Measurements from ENCODE around the gene CYP3A5. TPM values are rescaled to one million over a fixed set of nuclear protein-coding genes. Genes with fewer than 3 reads are reported as not detected.
"Not testable (repeated sequence)": the region's sequence is repeated elsewhere in the genome, so short reads cannot be mapped to it uniquely, and the experiment has no call there.

The CYP3A5 gene
- total and polyA plus RNA-seq, 11 donors: 0.06 to 0.52 (median 0.23) TPM; not detected in 6

DNA sequence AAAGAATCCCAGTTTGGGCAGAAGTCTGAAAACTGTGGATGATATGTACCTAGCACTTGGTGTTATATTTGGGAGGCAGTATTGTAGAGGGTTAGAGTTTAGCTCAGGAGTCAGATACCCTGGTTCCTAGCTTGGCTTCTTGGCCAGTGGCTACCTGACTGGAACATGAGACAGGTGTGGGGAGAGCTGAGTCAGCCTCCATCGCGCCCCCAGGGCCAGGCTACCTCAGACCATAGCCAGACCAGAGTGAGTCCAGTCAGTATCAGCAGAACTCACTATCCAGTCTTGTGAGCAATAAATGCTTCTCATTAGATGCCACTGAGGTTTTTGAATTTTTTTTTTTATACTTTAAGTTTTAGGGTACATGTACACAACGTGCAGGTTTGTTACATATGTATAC lies 26.0 kb downstream of the CYP3A5 start:
- intact Hi-C loops (cut with DNase I): no loop called here
- no peaks in the 10 kb centered on the region for H3K4me1 ChIP-seq
- peaks cover 0 to 6% (median 0%) of the 10 kb centered on the region in 9 donors for H3K36me3 ChIP-seq
- ATAC-seq (no peak), DNase-seq (no peak)
- peaks cover 0 to 8% (median 0%) of the 10 kb centered on the region in 12 donors for H3K9me3 ChIP-seq
- 92 to 98% (median 95%) methylated on average over 3 of the region's 3 CpGs for WGBS, 4 donors
- H3K4me3 ChIP-seq: no peak overlapping the region
- no peak overlapping the region for H3K27ac ChIP-seq
- no peaks in the 10 kb centered on the region for H3K27me3 ChIP-seq
- TF ChIP-seq POLR2A (IDR thresholded peaks at IDR 0.05): no peak
- TF ChIP-seq, protein P1, sequence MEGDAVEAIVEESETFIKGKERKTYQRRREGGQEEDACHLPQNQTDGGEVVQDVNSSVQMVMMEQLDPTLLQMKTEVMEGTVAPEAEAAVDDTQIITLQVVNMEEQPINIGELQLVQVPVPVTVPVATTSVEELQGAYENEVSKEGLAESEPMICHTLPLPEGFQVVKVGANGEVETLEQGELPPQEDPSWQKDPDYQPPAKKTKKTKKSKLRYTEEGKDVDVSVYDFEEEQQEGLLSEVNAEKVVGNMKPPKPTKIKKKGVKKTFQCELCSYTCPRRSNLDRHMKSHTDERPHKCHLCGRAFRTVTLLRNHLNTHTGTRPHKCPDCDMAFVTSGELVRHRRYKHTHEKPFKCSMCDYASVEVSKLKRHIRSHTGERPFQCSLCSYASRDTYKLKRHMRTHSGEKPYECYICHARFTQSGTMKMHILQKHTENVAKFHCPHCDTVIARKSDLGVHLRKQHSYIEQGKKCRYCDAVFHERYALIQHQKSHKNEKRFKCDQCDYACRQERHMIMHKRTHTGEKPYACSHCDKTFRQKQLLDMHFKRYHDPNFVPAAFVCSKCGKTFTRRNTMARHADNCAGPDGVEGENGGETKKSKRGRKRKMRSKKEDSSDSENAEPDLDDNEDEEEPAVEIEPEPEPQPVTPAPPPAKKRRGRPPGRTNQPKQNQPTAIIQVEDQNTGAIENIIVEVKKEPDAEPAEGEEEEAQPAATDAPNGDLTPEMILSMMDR (IDR thresholded peaks at IDR 0.05): no peak

DNA sequence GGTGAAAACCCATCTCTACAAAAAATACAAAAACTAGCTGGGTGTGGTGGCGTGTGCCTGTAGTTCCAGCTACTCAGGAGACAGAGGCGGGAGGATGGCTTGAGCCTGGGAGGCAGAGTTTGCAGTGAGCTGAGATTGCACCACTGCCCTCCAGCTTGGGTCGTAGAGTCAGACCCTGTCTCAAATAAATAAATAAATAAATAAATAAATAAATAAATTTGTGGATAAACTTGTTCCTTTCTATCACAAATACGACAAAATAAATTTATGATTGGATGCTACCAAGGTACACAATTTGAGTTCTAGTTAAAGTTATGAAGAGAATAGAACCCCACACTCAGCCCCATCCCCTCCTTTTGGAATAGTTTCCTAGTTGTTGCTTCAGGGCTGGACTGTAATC lies 26.5 kb downstream of the CYP3A5 start:
- intact Hi-C loops (cut with DNase I): not testable (repeated sequence)

DNA sequence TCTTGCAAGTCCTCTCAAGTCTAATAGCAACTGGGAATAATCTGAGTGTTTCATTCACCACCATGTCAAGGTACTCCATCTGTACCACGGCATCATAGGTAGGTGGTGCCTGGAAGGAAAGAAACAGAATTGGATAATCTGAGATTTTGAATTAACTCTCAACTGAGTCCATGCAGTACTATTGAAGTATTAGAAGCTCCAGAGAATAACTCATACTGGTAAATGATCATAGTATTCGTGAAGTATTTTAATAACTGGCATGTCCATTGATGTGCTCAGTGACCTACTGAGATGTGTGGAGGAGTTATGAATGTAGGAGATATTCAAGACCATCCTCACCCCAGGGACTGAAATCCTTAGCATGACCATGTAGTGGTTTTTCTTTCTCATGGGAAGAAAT lies 27.1 kb downstream of the CYP3A5 start:
- no peak for ATAC-seq
- intact Hi-C loops (cut with DNase I): no loop called here

More for the DNA sequence above, 26.5 kb downstream of the CYP3A5 start:
- H3K27me3 ChIP-seq, ATAC-seq, H3K27ac ChIP-seq, H3K4me1 ChIP-seq, H3K36me3 ChIP-seq, H3K4me3 ChIP-seq, H3K9me3 ChIP-seq, DNase-seq: not testable (repeated sequence)
- 94 to 98% (median 97%) methylated on average over 4 of the region's 4 CpGs for WGBS, 4 donors

DNA sequence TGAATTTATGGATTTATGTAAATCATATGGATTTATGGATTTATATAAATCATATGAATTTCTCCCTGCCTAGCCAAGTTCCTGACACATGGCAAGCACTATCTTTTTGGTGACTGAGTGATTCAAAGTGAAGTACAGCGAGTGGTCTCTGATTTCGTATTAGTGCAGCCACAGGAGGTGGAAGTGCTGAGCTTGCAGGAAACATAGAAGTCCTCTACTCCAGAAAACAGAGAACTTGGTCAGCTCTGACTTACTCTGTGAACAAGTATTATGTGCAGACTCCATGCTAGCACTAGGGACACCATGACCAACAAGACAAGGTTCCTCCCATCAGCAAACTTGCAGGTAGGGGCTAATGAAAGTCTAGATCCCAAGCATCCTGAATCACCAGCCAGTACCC lies 28.5 kb downstream of the CYP3A5 start:
- no peak for TF ChIP-seq POLR2A (IDR thresholded peaks at IDR 0.05)
- TF ChIP-seq, protein P1 (IDR thresholded peaks at IDR 0.05): no peak

More for the DNA sequence above, 27.1 kb downstream of the CYP3A5 start:
- H3K27me3 ChIP-seq: no peaks in the 10 kb centered on the region
- TF ChIP-seq, protein P1 (IDR thresholded peaks at IDR 0.05): no peak
- no peak for TF ChIP-seq POLR2A (IDR thresholded peaks at IDR 0.05)
- no peak for DNase-seq
- no peak overlapping the region for H3K27ac ChIP-seq
- peaks cover 0 to 6% (median 0%) of the 10 kb centered on the region in 9 donors for H3K36me3 ChIP-seq
- no peaks in the 10 kb centered on the region for H3K4me1 ChIP-seq
- WGBS, 4 donors: 91 to 99% (median 95%) methylated on average over 2 of the region's 2 CpGs
- no peak overlapping the region for H3K4me3 ChIP-seq
- peaks cover 0 to 8% (median 0%) of the 10 kb centered on the region in 12 donors for H3K9me3 ChIP-seq

DNA sequence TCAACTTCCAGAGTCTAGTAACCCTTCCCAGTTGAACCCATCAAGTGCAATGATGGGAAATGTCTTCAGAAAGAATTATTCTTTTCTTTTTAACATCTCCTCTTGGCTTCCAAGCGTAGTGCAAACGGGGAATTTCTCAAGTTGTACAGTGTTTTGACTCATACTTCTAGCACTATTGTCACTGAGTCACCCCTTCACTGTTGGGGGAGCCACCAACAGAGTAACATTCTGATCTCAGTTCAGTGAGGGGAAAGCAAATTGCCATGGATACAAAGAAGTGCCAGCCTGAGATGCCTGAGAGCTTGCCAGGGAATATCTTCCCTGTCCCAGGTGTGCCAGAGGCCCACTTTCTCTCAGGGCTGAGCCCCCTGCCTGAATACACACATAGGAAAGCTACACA lies 31.0 kb downstream of the CYP3A5 start:
- no peak overlapping the region for H3K4me3 ChIP-seq
- peaks cover 0 to 12% (median 0%) of the 10 kb centered on the region in 12 donors for H3K9me3 ChIP-seq
- H3K36me3 ChIP-seq: peaks cover 0 to 17% (median 4%) of the 10 kb centered on the region in 9 donors
- ATAC-seq (no peak), DNase-seq (no peak)
- TF ChIP-seq POLR2A (IDR thresholded peaks at IDR 0.05): no peak
- TF ChIP-seq, protein P1 (IDR thresholded peaks at IDR 0.05): no peak
- 94 to 100% (median 96%) methylated on average over 2 of the region's 2 CpGs for WGBS, 4 donors
- H3K4me1 ChIP-seq: no peaks in the 10 kb centered on the region
- no peaks in the 10 kb centered on the region for H3K27me3 ChIP-seq
- H3K27ac ChIP-seq: no peak overlapping the region
- intact Hi-C loops (cut with DNase I): no loop called here

More for the DNA sequence above, 28.5 kb downstream of the CYP3A5 start:
- Histone ChIP-seq H3K9me3 (peaks cover 0 to 8% (median 0%) of the 10 kb centered on the region in 12 donors), H3K27ac (no peak overlapping the region), H3K36me3 (peaks cover 0 to 10% (median 0%) of the 10 kb centered on the region in 9 donors), H3K4me1 (no peaks in the 10 kb centered on the region), H3K27me3 (no peaks in the 10 kb centered on the region), H3K4me3 (no peak overlapping the region)
- no peak for DNase-seq
- intact Hi-C loops (cut with DNase I): no loop called here
- ATAC-seq: no peak
- WGBS, 4 donors: 87 to 97% (median 95%) methylated on average over 2 of the region's 2 CpGs
